GM19193 (cell line): ENCODE data around the gene ZBTB16.

Source experiments
- POLR2A ChIP-seq: IDR thresholded peaks from 4 replicates; pipeline ENCODE4 v1.6.1; 2011; ENCODE audit not compliant: insufficient read depth, insufficient read length; ENCODE audit errors: extremely low read depth

Gene ZBTB16

DNA sequence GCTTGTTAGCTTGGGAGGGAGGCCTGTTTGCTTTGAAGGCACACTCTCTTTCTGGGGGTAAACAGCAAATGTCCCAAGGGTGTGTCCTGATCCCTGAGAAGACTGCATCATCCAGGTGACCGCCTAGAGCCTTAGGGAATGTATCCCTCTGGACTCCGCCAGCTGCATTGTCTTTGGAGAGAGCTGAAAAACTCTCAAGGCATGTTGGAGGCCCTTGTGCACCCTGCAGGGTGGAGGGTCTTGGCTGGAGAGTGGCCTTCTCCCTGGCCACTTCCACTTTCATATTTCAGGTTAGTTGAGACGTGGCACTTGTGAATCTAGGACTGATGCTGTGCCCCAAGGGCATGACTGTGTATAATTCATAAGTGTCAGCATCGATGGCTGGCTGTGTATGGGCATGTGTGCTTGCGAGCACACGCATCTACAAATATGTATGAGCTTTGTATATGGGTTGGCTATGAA is 70.6 kb downstream of the ZBTB16 start:
- TF ChIP-seq POLR2A = no peak

DNA sequence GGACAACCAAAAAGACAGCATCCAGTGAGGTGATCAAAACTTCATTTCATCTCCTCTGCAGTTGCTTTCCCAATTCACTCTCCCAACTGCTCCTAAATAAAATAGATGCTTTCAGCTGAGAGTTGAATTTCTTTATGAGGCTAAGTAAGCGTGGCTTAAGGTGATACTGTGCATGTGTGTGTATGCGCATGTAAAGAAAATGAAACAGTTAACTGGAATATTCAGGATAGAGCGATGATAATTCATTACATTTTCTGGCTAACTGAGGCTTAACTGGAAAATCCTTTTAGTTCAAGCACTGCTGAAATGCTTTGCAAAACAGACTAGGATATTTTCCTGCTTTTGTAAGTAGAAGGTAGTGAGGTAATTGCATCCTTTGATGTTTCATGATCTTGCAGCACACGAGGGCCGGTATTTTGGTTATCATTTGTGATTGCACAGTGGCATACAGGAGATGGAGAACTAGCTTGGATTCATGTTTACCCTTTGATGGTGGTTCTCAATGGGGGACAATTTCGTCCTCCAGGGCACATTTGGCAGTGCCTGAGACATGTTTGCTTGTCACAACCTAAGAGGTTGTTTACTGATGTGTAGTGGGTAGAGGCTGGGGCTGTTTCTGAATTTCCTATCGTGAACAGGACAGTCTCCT is 71.2 kb downstream of the ZBTB16 start:
- no peak for TF ChIP-seq POLR2A

DNA sequence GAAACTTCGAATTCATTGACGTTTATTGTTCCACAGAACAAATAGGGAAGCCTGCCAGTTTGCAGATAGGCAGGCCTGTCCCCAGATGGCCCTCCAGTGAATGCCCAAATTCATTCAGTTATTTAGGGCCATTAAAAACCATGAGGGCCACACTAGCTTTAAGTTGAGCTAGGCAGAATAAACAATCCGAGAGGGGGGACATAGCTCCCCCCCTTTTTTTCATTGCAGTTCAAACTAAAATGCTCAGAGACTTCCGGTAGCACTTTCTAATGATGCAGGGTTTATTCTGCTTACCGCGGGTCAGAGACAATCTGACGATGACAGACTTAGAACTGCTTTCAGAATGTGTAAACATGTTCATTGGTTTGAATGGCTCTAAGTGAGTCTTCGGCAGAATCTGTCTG is 72.0 kb downstream of the ZBTB16 start:
- no peak for TF ChIP-seq POLR2A

DNA sequence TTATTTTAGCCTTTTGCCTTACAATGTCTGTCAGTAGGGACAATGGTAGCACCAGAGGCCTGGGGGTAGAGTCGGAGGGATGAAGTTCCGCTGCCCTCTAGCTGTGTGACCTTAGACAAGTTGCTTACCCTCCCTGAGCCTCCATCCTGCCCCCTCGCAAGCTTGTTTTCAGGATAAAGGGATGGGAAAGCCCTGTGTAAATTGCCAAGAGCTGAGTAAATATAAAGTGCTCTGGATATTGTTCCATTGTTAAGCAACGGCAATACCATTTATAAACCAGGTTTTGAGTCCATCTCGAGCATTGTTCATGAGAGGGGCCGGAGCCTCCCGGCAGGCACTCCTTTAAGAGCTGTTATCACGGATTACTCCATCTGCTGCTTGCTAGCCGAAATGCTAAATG is 72.9 kb downstream of the ZBTB16 start:
- TF ChIP-seq POLR2A = no peak

DNA sequence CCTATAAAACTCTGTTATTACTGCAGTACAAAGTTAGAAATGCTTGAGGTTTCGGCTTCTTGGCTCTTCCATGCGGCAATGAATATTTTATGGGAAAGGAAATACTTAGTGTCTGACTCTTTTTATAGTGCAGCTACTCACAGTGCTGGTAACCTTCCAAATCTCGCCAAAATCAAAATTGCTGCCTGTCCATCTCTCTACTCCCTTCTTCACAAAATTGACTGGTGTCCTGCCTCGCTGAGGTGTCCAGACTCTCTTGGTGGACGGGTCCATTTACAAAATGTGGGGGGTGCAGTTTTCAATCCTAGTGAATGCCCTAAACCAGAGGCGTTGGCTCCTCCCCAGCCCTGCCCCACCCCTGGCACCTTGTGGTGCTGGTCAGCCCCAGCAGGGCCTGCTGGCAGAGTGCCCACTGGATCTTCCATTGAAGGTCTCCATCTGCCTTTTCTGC is 73.5 kb downstream of the ZBTB16 start:
- no peak for TF ChIP-seq POLR2A

DNA sequence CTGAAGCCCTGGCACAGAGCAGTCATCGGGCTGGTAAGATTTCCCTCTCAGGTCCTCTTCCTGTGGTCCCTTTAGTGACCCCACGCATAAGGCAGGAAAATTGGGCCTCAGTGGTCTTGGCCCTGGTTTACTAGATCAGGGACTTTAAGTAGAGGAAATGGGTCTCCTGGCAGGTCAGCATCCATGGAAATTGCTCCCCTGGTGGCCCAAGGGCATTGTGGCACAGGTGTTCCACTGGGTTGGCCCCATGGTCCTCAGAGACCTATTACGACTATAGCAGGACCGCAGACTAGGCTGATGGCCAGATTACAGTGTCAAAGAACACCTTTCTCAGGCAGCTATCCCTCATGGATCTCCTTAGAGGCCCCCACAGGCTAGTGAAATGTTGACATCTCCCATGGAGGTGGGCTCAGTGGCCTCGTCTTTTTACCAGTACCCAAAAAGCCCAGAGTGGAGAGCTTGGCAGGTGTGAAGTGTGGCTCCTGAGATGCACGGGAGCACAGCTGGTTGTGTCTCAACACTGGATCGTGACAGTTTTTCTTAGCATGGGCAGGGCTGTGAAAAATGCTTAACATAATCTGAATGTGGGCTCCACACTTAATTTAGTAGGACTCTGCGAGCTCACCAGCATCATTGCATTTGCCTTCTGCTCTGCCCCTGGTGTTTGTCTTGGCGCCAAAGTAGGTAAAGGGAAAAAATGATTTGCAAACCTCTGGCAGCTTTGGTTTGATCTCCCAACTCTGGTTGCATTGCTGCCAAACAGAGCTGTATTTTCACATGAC is 74.2 kb downstream of the ZBTB16 start:
- no peak for TF ChIP-seq POLR2A

DNA sequence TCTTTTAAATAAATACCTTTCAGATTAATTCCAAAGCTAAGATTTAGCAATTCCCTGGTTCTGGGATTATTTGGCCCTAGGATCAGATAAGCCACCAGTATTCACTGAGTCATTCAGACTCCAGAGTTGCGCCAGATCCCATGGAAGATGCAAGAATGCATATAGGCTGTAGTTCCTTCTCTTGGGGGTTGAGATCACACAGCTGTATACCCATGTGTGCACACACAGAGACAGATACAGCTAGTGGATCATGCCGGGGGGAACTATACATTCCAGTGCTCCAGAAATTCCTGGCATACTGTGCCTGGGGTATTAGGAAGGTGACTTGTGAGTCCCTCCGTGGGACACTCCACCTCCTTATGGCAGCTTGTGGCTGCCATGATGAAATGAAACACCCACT is 75.4 kb downstream of the ZBTB16 start:
- TF ChIP-seq POLR2A = no peak

DNA sequence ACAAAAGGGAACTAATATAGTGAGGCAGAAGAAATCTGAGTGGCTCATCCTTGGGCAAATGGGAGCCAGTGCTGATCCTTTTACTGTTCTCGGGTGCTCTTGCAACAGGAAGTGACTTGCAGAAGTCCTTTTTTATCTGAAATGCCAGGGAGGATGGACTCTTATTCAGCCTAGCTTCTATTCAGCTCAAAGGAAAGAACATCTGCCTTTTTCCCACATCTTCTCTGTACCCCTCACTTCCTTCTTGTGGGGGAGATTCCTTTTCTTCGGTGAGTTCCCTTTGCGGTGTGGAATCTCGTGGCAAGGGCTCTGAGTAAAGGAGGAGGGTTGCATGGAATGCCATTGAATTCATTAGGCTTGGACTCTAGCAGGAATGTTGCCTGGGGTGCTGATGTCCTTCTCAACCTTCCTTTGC is 76.2 kb downstream of the ZBTB16 start:
- TF ChIP-seq POLR2A = no peak

DNA sequence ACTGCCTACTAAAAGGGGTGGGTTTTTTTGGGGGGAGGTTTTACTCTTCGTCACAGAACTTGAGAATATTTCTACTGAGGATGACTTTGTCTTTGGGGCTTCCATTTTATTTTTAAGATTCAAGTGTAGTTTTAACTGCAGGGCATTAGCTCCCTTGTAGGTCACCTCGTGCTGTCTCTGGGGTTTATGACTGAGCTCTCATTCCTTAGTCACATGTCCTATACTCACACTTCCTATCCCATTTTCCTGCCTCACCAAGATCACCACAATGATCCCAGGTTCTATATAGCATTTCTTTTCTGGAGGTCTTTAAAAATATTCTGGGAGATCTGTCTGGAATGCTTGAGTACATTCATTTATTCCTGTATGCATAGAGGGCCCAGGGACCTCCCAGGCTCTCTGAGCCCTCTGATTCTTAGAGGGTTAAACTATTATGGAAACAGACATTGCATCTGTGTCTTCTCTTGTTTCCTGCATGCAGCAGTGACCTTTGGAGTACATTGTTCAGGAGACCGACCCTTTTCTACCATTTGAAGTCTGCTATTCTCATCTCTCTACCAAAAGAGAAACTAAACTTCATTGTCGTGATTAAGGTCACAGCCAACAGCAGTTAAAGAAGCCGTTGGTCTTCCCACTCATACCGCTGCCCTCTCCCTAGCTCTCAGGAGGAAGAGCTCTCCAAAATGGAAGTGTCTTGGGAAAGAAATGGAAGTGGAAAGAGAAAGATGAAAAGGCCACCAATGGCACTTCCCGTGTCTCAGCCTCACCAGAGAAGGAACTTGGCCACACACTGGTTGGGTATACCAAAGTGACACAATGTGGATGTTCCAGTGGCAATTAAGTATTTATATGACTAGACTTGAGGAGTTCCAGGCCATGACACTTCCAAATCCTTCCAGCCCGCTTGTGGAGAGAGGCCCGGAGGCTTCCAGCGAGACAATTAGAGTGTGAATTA is 77.5 kb downstream of the ZBTB16 start:
- no peak for TF ChIP-seq POLR2A

DNA sequence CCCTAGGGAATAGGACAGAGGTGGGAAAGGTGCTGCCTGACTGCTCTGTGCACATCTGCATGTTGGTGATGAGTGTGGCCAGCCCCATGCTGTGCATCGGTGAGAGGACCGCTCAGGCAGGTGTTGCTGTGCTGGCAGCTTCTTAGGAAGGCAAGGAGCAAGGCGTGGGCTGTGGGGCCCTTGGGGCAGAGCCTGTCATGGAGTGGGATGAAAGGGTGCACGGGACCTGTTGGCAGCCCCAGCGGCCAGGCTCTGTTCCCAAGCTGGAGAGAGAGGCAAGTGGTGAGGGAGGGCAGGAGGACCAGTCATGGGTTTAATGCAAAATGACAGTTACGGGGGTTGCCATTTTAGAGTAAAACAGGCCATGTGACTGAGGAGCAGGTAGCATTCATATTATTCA is 78.3 kb downstream of the ZBTB16 start:
- no peak for TF ChIP-seq POLR2A

DNA sequence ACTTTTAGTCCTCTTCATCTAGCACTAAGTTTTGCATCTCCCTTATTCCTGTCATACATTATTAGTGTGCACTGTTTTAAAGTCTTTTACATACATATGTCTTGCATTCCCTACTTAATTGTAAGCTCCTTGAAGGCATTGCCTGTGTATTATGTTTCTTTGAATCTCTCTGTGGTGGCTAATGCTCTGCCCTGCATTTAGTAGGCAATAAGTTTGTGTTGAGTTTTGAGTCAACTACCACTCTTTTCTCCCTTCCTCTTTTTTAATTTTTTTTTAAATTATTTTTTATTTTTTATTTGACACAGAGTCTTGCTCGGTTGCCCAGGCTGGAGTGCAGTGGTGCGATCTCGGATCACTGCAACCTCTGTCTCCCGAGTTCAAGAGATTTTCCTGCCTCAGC is 78.9 kb downstream of the ZBTB16 start:
- TF ChIP-seq POLR2A = no peak

DNA sequence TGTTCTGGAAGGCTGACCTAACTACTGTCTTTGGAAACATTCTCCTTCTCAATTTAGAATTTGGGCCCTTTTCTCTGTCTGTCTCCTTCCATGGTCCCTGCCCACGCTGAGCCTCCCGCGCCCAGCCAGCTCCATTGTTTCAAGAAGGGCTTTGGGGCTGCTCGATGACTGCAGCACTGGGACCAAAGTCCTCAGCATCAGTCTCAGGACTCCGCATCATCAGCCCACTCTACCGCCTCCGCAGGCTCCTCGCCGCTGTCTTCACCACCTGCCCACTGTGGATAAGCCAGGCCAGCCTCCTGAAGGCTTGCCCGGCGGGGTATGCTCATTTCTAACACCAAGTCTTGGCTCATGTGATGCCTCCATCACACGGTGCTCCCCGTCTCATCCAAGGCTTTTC is 81.3 kb downstream of the ZBTB16 start:
- no peak for TF ChIP-seq POLR2A

DNA sequence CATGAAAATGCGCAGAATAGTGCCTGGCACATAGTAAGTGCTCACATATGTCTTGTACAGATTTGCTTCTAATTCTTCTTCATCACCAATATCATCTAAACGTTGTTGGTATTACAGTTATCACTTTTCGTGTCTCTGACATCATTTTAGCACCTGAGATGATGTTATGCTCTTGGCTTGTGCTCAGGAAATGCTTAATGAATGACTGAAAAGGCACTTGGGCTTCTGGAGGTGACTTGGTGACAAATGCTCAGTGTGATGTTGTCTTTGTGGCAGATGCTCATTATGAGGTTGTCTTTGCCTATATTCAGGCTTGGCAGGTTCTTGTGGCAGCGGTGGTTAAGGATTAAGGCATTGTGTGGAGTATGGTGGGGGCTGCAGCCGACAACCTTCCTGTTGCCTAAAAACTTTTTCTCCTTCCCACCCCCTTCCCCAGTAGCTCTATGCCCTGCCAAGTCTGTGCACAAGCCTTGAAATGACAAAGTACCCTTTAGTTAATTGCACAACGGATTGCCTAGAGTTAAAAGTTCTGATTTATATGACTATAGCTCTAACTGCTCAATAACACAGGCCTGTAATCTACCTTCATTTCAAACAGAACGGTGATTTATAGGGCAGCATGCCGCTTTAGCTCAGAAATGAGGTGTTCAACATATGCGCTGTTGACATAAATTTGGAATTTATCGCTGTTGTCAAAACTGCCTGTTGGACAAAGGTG is 82.5 kb downstream of the ZBTB16 start:
- no peak for TF ChIP-seq POLR2A

DNA sequence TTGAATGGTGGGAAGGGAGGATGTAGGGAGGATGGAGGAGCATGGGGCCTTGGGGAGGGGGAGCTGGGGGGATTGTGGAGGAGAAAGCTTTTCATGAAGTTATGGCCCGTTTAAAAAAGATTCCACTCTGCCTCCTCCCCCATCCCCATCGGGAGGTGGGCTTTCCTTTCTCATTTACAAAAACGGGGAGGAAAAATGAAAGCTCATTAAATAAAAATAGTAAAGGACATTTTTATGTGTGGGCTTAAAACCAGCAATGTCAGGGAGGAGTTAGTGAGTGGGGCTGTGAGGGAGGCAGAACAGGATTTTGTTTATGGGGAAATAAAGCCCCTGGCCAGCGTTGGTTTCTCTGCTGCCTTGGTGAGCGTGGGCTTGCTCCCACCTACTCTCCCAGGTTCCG is 83.2 kb downstream of the ZBTB16 start:
- no peak for TF ChIP-seq POLR2A
